ENCODE measurements around the gene CENPL.
"Not testable (repeated sequence)": the region's sequence is repeated elsewhere in the genome, so short reads cannot be mapped to it uniquely, and the experiment has no call there.

The CENPL gene

DNA sequence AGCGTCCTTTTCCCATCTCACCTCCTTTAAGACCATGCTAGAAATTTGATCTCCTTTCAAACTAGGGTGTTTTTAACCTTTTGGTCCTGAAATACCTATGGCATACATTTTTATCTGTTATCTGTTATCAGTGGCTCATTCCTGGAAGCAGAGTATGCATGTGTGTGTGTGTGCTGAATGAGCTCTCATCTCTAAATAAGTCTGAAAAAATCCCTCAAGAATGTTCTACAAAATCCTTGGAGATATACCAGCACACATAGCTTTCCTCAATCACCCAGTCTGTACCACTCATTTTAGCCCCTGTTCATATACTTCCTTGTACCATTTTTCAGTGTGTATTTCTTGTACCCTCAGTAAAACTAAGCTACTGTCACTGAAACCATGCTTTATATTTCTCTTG is 6.2 kb downstream of the CENPL start:
- Histone ChIP-seq H3K9me2 (replicated peaks; ENCODE audit: control insufficient read depth, low read length) (no peaks in the 10 kb centered on the region), H3K9me3 (ENCODE audit: control insufficient read depth, insufficient read depth, low read length) (peaks cover 4% of the 10 kb centered on the region; the same call in 1 of the 2 replicates), H3K27ac (ENCODE audit: low read depth, low read length) (no peak overlapping the region), H3K36me3 (ENCODE audit: control insufficient read depth, low read length) (peaks cover 54% of the 10 kb centered on the region), H3K4me3 (ENCODE audit: low read length) (no peak overlapping the region), H4K20me1 (ENCODE audit: control insufficient read depth, insufficient read depth, low read depth, low read length) (no peaks in the 10 kb centered on the region), H3K4me1 (ENCODE audit: control insufficient read depth, low read length) (peaks cover 26% of the 10 kb centered on the region), H3K79me2 (ENCODE audit: control insufficient read depth, low read length) (peaks cover 94% of the 10 kb centered on the region), H3K4me2 (ENCODE audit: low read length) (no peak overlapping the region), H3F3A (ENCODE audit: control insufficient read depth, insufficient read depth) (no peaks in the 10 kb centered on the region), H3K27me3 (ENCODE audit: control insufficient read depth, low read length) (no peaks in the 10 kb centered on the region)
- TF ChIP-seq, protein P1, sequence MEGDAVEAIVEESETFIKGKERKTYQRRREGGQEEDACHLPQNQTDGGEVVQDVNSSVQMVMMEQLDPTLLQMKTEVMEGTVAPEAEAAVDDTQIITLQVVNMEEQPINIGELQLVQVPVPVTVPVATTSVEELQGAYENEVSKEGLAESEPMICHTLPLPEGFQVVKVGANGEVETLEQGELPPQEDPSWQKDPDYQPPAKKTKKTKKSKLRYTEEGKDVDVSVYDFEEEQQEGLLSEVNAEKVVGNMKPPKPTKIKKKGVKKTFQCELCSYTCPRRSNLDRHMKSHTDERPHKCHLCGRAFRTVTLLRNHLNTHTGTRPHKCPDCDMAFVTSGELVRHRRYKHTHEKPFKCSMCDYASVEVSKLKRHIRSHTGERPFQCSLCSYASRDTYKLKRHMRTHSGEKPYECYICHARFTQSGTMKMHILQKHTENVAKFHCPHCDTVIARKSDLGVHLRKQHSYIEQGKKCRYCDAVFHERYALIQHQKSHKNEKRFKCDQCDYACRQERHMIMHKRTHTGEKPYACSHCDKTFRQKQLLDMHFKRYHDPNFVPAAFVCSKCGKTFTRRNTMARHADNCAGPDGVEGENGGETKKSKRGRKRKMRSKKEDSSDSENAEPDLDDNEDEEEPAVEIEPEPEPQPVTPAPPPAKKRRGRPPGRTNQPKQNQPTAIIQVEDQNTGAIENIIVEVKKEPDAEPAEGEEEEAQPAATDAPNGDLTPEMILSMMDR (IDR thresholded peaks at IDR 0.05; ENCODE audit: low read depth, low read length, poor library complexity, severe bottlenecking): no peak
- TF ChIP-seq EZH2phosphoT487 (IDR thresholded peaks at IDR 0.05; ENCODE audit: borderline replicate concordance, low read length): no peak

DNA sequence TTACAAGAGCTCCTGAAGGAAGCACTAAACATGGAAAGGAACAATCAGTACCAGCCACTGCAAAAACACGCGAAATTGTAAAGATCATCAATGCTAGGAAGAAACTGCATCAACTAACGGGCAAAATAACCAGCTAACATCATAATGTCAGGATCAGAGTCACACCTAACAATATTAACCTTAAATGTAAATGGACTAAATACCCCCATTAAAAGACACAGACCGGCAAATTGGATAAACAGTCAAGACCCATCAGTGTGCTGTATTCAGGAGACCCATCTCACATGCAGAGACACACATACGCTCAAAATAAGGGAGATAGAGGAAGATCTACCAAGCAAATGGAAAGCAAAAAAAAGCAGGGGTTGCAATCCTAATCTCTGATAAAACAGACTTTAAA is 11.0 kb downstream of the CENPL start:
- peaks cover 85% of the 10 kb centered on the region for H3K79me2 ChIP-seq (ENCODE audit: control insufficient read depth, low read length)
- H3K27me3 ChIP-seq (ENCODE audit: control insufficient read depth, low read length); H3K27ac ChIP-seq (ENCODE audit: low read depth, low read length); H3K9me3 ChIP-seq (ENCODE audit: control insufficient read depth, insufficient read depth, low read length); H3K9me2 ChIP-seq (replicated peaks; ENCODE audit: control insufficient read depth, low read length); H3K4me2 ChIP-seq (ENCODE audit: low read length); H3F3A ChIP-seq (ENCODE audit: control insufficient read depth, insufficient read depth); H4K20me1 ChIP-seq (ENCODE audit: control insufficient read depth, insufficient read depth, low read depth, low read length); H3K4me3 ChIP-seq (ENCODE audit: low read length): not testable (repeated sequence)
- peaks cover 40% of the 10 kb centered on the region for H3K36me3 ChIP-seq (ENCODE audit: control insufficient read depth, low read length)
- peaks cover 11% of the 10 kb centered on the region for H3K4me1 ChIP-seq (ENCODE audit: control insufficient read depth, low read length)

DNA sequence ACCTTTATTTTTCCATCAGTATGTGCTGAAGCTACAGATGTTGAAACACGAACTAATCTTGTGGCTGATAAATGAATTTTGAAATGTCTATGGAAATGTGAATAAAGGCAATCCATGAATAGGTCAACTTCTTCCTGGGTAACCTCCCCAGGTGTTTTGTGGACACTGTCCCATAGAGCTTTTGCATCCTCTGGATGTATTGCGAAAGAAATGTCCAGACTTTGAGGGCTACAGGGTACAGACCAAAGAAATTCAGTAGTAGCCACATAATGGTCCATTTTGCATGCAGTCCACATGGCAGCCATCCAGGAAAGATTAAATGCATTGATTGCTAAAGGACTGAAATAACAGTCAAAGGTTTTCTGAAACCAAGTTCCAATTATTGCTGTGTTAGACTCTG is 21.7 kb downstream of the CENPL start:
- Histone ChIP-seq H3K4me3 (ENCODE audit: low read length) (no peak overlapping the region), H3K27me3 (ENCODE audit: control insufficient read depth, low read length) (no peaks in the 10 kb centered on the region), H3K36me3 (ENCODE audit: control insufficient read depth, low read length) (peaks cover 75% of the 10 kb centered on the region), H3K4me2 (ENCODE audit: low read length) (no peak overlapping the region), H3F3A (ENCODE audit: control insufficient read depth, insufficient read depth) (no peaks in the 10 kb centered on the region), H3K9me3 (ENCODE audit: control insufficient read depth, insufficient read depth, low read length) (no peaks in the 10 kb centered on the region), H3K4me1 (ENCODE audit: control insufficient read depth, low read length) (no peaks in the 10 kb centered on the region), H4K20me1 (ENCODE audit: control insufficient read depth, insufficient read depth, low read depth, low read length) (no peaks in the 10 kb centered on the region), H3K9me2 (replicated peaks; ENCODE audit: control insufficient read depth, low read length) (no peaks in the 10 kb centered on the region), H3K79me2 (ENCODE audit: control insufficient read depth, low read length) (no peaks in the 10 kb centered on the region; the same call in 1 of the 2 replicates), H3K27ac (ENCODE audit: low read depth, low read length) (no peak overlapping the region)
- TF ChIP-seq, protein P1 (IDR thresholded peaks at IDR 0.05; ENCODE audit: low read depth, low read length, poor library complexity, severe bottlenecking): no peak
- no peak for TF ChIP-seq EZH2phosphoT487 (IDR thresholded peaks at IDR 0.05; ENCODE audit: borderline replicate concordance, low read length)

DNA sequence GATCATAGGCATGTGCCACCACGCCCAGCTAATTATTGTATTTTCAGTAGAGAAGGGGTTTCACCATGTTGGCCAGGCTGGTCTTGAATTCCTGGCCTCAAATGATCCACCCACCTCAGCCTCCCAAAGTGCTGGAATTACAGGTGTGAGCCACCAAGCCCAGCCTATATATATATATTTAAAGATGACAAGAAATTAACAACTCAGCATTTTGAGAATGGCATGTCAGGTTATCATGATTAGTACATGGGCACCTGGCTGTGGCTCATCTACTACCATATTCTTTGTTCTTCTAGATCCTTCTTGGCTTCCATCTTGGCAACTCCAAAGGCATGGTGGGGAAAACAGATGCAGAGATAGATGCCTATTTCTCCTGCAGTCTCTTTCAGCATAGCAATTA is 24.7 kb downstream of the CENPL start:
- not testable (repeated sequence) for H4K20me1 ChIP-seq (ENCODE audit: control insufficient read depth, insufficient read depth, low read depth, low read length); H3K79me2 ChIP-seq (ENCODE audit: control insufficient read depth, low read length); H3K9me3 ChIP-seq (ENCODE audit: control insufficient read depth, insufficient read depth, low read length); H3K9me2 ChIP-seq (replicated peaks; ENCODE audit: control insufficient read depth, low read length); H3K27me3 ChIP-seq (ENCODE audit: control insufficient read depth, low read length); H3F3A ChIP-seq (ENCODE audit: control insufficient read depth, insufficient read depth); H3K27ac ChIP-seq (ENCODE audit: low read depth, low read length); H3K4me3 ChIP-seq (ENCODE audit: low read length); H3K4me1 ChIP-seq (ENCODE audit: control insufficient read depth, low read length); H3K4me2 ChIP-seq (ENCODE audit: low read length)
- peaks cover 56% of the 10 kb centered on the region for H3K36me3 ChIP-seq (ENCODE audit: control insufficient read depth, low read length)

All from DOHH2 (cell line).